ENCODE measurements around the gene PGAM4.

GRCh38 chrX:77969538-77969937, at the start of gene PGAM4:
- TF ChIP-seq CTCF (IDR thresholded peaks at IDR 0.05): no peak
- TF ChIP-seq SMC3 (IDR thresholded peaks at IDR 0.05): no peak
- TF ChIP-seq MYC (IDR thresholded peaks at IDR 0.05; ENCODE audit: borderline replicate concordance, low read length): no peak
- no peak for TF ChIP-seq RCOR1 (IDR thresholded peaks at IDR 0.05; ENCODE audit: low read depth, low read length)

All from A549 (cell line).